OCI-M2 (cell line): ENCODE data around the gene ADCY3.

Experiments used
- DNase-seq: peaks from one replicate; lab custom pipeline; 2025; ENCODE audit not compliant: unreplicated experiment; lab: John Stamatoyannopoulos, UW

Gene ADCY3

GRCh38 chr2:24906466-24906865 lies 13.6 kb downstream of the ADCY3 start:
- no peak for DNase-seq

GRCh38 chr2:24903161-24904103 lies 16.6 kb downstream of the ADCY3 start:
- no peak for DNase-seq

GRCh38 chr2:24899361-24899910 lies 20.6 kb downstream of the ADCY3 start:
- DNase-seq, result no peak

- no peak for DNase-seq
These were observed 21.6 kb downstream of the ADCY3 start for GRCh38 chr2:24898122-24899109.

GRCh38 chr2:24894750-24895149 lies 25.3 kb downstream of the ADCY3 start:
- no peak for DNase-seq

GRCh38 chr2:24893934-24894333 lies 26.1 kb downstream of the ADCY3 start:
- no peak for DNase-seq

GRCh38 chr2:24892928-24893327 lies 27.1 kb downstream of the ADCY3 start:
- DNase-seq, result no peak

- DNase-seq, result no peak
These were observed 28.8 kb downstream of the ADCY3 start for GRCh38 chr2:24891201-24891600.

GRCh38 chr2:24889221-24889620 lies 30.8 kb downstream of the ADCY3 start:
- DNase-seq, result no peak

- no peak for DNase-seq
These were observed 31.9 kb downstream of the ADCY3 start for GRCh38 chr2:24888177-24888576.

GRCh38 chr2:24887307-24887874 lies 32.6 kb downstream of the ADCY3 start:
- DNase-seq, result no peak

- no peak for DNase-seq
These were observed 33.2 kb downstream of the ADCY3 start for GRCh38 chr2:24886691-24887304.

GRCh38 chr2:24886126-24886501 lies 33.9 kb downstream of the ADCY3 start:
- no peak for DNase-seq

- no peak for DNase-seq
These were observed 34.6 kb downstream of the ADCY3 start for GRCh38 chr2:24885221-24886125.

- DNase-seq, result no peak
These were observed 36.1 kb downstream of the ADCY3 start for GRCh38 chr2:24883946-24884345.

GRCh38 chr2:24881623-24882022 lies 38.4 kb downstream of the ADCY3 start:
- DNase-seq, result no peak

GRCh38 chr2:24881158-24881557 lies 38.9 kb downstream of the ADCY3 start:
- DNase-seq, result no peak

GRCh38 chr2:24878341-24878740 lies 41.7 kb downstream of the ADCY3 start:
- no peak for DNase-seq

- DNase-seq, result no peak
These were observed 42.4 kb downstream of the ADCY3 start for GRCh38 chr2:24877646-24878045.

GRCh38 chr2:24877067-24877466 lies 43.0 kb downstream of the ADCY3 start:
- DNase-seq, result no peak
